Measurements from ENCODE around the gene ING1.

- TF ChIP-seq CTCF (IDR thresholded peaks at IDR 0.05; ENCODE audit: low read length) (no peak), EZH2 (IDR thresholded peaks at IDR 0.05; ENCODE audit: borderline replicate concordance, low read length) (no peak)
Measured at GRCh38 chr13:110702591-110703526, 10.6 kb upstream of the ING1 start.

All from OCI-LY1 (cell line).